GM21723 (cell line): ENCODE results near the gene NADK.

ENCODE experiments used
- ATAC-seq: cut with Tn5 transposase; IDR thresholded peaks from one replicate; pipeline ENCODE4 v1.9.1; 2021; ENCODE audit warnings: mild to moderate bottlenecking, moderate library complexity; ENCODE audit not compliant: unreplicated experiment

The NADK gene

DNA sequence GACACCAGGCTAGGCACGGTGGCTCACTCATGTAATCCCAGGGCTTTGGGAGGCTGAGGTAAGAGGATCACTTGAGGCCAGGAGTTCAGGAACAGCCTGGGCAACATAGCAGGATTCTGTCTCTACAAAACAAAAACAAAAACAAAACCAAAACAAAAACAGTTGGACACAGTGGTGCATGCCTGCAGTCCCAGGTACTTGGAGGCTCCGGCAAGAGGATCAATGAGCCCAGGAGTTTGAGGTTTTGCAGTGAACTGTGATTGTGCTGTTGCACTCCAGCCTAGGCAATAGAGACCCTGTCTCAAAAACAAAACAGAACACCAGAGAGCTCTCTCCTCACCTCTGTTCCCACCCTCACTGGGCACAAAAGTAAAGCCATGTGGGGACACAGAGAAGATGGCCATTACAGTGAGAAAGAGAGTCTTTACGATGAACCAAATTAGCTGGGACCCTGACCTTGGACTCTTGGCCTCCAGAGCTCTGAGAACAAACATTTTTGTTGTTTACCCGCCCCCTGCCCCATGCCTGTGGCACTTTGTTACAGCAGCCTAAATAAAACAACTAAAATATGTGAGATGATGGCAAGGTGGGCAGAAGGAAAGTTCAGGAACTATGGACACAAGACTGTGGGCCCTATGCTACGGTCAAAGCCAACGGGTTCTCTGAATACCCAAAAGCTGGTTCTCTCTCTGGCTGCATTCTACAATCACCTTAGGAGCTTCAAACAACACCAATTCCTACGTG lies 9.8 kb downstream of the NADK start:
- ATAC-seq: no peak

- ATAC-seq: no peak
These were observed 13.3 kb downstream of the NADK start for GRCh38 chr1:1764876-1765470.

- ATAC-seq: no peak
These were observed 14.3 kb downstream of the NADK start for GRCh38 chr1:1763657-1764621.

DNA sequence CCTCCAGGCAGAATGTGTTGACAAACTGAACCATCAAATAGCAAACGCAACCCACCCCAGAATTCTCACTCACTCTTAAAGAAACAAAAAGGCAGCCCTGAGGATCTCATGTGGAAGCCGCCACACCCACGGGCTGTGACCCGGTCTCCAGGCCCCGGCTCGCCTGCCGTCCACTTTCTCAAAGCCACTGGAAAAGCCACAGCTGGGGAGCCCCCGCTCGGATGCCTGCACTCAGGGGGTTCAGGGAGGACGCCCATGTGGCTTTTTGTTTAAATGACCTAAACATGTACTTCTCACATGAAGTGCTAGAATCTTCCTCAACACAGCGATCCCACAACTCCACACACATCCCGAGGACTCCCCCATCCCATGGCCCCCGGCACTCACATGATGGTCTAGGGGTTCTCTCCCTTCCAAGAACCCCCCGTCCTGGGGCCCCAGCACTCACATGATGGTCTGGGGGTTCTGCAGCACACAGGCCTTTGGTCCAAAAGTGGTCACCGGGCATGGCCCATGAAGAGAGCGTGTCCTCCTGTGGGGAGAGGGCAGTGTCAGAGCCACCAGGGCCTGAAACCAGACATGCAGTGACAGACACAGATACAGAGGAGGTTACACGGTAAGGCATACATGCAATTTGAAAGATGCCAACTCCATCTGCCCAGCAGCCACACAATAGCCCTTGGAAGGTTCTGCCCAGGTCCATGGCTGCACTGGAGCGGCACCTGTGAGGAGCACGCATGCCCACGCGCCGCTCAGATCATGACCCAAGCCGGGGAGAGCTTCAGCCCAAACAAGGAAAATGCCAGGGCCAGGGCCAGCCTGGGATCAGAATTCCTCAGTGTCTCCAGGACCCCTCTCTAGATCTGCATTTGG lies 16.5 kb downstream of the NADK start:
- no peak for ATAC-seq

DNA sequence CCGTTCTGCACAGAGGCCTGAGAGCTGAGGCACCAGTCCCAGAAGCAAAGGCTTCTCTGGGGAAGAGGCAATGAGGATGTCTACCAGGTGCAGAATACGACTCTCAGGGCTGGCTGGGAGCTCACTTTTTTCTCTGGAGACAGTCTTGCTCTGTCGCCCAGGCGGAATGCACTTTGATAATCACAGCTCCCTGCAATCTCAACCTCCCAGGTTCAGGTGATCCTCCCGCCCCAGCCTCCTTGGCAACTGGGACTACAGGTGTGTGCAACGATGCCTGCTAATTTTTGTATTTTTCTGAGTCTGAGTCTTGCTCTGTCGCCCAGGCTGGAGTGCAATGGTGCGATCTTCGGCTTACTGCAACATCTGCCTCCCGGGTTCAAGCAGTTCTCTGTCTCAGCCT lies 17.6 kb downstream of the NADK start:
- no peak for ATAC-seq

DNA sequence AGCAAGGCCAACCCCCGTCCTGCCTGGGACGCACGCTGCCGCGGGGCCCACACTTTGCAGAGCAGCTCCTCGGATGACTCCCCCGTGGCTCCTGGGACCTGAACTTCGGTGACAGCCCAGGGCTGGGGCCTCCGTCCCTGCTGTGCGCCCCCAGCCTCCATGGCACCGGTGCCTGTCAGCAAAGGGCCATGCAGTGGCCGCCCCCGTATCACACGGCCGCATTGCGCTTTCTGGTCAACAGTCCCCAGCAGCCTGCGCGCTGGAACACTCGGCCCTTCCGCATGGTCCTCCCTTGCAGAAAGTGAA lies 18.0 kb downstream of the NADK start:
- ATAC-seq: no peak

GRCh38 chr1:1759456-1760344 lies 18.6 kb downstream of the NADK start:
- no peak for ATAC-seq

DNA sequence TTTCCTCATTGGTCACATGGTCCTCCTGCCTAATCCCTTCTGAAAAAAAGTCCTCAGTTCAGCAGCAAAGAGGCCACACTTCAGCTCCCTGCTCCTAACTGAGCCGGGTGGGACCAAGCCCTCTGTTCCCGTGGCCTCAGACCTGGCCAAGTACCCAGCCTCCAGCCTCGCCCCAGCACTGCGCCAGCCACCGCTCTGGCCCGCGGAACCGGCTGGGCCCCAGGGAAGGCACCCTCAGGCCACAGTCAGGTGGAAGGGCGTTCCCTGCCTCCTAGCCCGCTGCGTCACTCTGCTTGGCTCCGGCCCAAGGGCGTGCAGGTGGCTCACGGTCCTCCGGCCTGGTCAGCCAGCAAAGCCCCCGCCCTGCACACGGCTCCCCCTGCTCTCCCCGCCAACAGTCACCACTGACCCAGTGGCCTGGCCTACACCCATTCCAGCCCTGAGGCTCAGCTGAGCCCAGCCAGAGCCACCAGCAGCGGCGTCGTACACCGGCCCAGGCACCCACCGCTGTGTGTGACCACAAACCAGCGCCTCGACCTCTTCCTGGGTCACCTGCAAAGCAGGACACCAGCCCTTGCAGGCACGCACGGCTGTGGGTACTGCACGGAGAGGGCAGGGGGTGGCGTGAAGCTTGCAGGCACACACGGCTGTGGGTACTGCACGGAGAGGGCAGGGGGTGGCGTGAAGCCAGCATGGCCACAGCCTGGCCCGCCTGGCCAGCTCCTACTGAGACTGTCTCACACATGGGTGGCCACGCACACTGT lies 19.4 kb downstream of the NADK start:
- ATAC-seq: no peak

GRCh38 chr1:1758059-1758621 lies 20.1 kb downstream of the NADK start:
- ATAC-seq: no peak

DNA sequence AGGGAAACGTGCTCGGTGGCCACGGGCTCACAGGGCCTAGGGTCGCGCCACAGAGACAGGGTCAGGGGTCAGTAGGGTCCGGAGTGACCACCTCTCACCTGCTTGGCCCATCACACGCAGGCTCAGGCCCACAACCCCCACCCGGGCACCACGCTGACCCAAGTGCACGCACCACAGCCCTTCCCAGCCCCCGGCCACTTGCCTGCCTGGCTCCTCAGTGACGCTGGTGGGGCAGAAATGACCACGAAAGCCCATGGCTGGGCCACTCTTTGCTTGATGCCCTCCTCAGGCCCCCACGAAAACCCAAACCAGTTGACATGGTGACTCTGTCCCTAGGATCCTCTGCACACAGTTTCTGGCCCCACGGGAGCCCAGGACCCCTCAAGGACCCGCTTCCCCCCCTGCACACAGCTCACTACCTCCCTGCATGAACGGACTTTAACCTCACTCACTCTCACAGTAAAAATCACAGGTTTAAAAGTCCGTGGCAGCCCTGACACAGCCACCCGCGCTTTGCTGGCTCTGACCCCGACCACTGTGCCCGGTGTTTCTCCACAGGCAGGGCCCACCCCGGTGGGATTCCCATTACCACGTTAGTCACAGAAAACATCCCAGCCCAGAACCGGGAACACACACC lies 20.7 kb downstream of the NADK start:
- ATAC-seq: no peak

GRCh38 chr1:1756661-1757421 lies 21.4 kb downstream of the NADK start:
- ATAC-seq: no peak

GRCh38 chr1:1755852-1756251 lies 22.4 kb downstream of the NADK start:
- ATAC-seq: no peak

DNA sequence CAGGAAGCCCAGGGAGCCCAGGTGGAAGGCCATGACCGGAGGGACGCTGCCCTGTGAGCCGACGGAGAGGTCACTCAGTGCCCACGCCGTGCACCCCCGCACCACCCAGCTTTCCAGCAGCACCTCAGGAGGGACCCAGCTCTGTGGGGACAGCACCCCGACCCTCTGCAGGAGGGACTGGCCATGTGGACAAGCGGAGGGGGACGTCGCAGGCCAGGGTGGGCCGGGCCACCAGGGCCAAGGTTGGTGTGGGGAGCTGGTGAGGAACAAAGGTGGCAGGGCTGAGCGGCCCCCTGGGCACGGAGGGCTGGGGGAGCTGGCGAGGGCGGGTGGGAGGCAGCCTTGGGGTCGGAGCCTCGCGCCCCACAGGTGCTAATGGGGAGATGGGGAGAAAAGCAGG lies 22.8 kb downstream of the NADK start:
- no peak for ATAC-seq

GRCh38 chr1:1754051-1754815 lies 24.0 kb downstream of the NADK start:
- ATAC-seq: no peak

- no peak for ATAC-seq
These were observed 24.7 kb downstream of the NADK start for GRCh38 chr1:1753607-1754005.

GRCh38 chr1:1752636-1753606 lies 25.3 kb downstream of the NADK start:
- no peak for ATAC-seq
